GM18508 (cell line): Measurements from ENCODE around the gene CSMD2.

Experiments used
- ATAC-seq: cut with Tn5 transposase; IDR thresholded peaks from one replicate; pipeline ENCODE4 v1.9.1; 2021; ENCODE audit warnings: moderate number of reproducible peaks; ENCODE audit not compliant: insufficient read depth, unreplicated experiment

The CSMD2 gene

GRCh38 chr1:33736496-33736895, 428.5 kb downstream of the CSMD2 start:
- no peak for ATAC-seq

- no peak for ATAC-seq
Measured at GRCh38 chr1:33735624-33736023, 429.4 kb downstream of the CSMD2 start.

GRCh38 chr1:33727310-33727709, 437.7 kb downstream of the CSMD2 start:
- no peak for ATAC-seq

- no peak for ATAC-seq
Measured at GRCh38 chr1:33726274-33726804, 438.7 kb downstream of the CSMD2 start.

DNA sequence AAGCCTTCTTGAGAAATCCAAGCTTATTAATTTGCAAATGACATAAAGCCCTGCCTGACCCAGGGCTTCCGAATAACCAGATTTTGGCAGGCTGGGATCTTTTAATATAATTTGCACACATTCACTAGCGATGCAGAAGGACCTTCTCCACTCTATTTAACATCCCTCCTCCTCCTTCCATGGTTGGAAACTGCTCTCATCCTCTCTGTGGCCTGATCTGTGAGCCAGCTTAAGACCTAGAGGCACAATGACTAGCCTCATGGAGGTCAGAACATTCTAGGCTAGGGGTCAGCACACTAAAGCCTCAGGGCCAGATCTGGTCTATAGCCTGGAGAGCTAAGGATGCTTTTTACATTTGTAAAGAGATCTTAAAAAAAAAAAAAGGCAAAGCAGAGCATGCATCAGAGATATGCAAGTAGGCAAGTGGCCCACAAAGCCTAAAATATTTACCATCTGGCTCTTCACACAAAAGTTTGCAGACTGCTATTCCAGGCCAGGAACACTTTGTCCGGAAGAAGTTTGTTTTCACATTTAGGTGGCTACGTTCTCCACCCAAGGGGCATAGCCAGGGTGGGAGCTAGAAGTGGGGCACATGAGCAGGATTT, 439.4 kb downstream of the CSMD2 start:
- ATAC-seq = no peak

DNA sequence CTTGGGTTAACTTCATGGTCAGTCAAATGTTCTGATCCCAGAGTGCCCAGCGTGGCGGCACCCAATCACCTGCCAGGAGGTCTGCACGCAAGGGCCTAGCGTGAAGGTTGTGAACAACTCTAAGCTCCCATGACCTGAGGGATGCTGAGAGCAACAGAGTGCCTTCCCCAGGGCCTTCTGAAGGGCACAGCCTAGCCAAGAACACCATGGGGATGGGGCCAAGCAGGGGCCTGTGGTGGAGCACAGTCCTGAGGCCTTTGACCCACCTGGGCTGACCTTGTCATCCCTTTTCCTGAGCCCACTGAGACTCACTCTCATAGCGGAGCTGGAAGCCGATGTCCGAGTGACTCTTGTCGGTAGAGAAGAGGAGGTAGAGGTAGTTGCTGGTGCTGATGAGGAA, 440.0 kb downstream of the CSMD2 start:
- ATAC-seq = no peak

DNA sequence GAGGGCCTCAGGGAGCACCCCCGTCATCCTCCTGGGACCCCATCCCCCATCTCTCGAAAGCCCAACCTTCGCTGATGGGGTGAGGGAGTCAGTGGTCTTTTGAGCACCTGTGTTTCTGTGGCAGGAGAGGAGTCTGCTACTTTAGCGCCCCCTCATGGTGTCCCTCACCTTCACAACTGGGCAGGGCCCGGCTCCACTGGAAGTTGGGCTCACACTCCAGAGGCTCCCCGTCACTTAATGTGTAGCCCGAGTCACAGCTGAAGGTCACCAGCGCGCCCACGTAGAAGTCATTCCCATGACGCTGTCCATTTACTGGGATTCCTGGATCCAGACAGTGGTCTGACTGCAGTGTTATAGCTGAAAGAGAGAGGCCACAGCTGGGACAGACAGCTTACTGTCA, 440.7 kb downstream of the CSMD2 start:
- no peak for ATAC-seq

DNA sequence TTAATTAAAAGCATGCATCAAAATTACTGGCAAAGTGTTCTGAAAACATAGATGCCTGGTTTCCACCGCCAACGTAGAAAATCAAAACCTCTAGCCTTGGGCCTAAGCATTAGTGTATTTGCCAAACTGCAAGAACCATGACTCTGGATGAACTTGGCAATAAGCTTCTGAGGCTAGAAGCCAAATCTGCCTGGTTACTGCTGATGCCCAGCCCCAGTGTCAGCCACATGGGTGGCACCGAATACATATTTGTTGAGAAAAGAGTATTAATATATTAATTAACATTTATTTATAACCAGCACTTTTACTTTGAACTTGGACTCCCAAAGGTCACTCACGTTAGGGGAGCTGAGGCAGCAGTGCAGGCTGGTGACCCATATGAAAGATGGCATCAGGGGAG, 441.8 kb downstream of the CSMD2 start:
- ATAC-seq = no peak

GRCh38 chr1:33721301-33721815, 443.7 kb downstream of the CSMD2 start:
- no peak for ATAC-seq

DNA sequence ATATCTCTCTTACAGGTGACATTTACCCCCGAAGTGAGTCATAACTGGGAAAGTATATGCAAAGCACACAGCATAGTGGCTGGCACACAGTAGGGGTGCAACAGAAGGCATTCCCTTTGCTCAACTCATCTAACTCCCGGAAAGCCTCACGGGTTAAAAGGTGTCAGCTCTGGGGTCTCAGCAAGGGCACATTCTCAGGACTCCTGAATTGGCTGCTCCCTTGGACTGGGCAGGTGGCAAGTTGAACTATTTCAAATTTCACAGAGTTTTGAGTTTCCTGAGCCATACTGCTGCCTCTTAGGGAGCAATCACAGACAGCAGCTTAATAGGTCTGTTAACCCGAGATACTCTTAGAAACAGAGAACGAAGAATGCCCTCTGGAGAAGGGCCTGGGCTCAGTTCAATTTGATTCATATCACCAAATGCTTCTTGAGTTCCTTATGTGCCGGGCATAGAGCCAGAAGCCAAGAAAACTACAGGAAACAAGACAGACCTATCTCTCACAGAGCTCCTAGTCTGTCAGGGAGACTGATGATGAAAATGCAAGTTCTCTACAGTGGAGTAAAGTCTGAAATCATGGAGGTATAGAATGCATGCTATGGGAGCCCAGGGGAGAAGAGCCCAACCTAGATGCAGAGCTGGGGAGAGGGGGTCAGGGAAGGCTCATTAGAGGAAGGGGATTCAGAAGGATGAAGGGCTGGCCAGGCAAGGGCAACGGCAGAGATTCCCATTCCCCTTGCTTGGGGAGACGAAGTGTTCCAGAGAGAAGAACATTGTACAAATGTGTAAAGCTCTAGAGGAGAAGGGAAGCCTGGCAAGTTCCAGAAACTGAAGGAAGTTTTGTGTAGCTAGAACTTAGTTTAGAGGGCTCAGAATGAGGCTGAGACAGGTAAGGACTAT, 445.0 kb downstream of the CSMD2 start:
- ATAC-seq = no peak

- ATAC-seq = no peak
Measured at GRCh38 chr1:33719326-33719725, 445.7 kb downstream of the CSMD2 start.

- no peak for ATAC-seq
Measured at GRCh38 chr1:33718186-33718585, 446.8 kb downstream of the CSMD2 start.

- no peak for ATAC-seq
Measured at GRCh38 chr1:33716976-33717688, 447.9 kb downstream of the CSMD2 start.

GRCh38 chr1:33715195-33715811, 449.7 kb downstream of the CSMD2 start:
- no peak for ATAC-seq

GRCh38 chr1:33714421-33714820, 450.6 kb downstream of the CSMD2 start:
- no peak for ATAC-seq

DNA sequence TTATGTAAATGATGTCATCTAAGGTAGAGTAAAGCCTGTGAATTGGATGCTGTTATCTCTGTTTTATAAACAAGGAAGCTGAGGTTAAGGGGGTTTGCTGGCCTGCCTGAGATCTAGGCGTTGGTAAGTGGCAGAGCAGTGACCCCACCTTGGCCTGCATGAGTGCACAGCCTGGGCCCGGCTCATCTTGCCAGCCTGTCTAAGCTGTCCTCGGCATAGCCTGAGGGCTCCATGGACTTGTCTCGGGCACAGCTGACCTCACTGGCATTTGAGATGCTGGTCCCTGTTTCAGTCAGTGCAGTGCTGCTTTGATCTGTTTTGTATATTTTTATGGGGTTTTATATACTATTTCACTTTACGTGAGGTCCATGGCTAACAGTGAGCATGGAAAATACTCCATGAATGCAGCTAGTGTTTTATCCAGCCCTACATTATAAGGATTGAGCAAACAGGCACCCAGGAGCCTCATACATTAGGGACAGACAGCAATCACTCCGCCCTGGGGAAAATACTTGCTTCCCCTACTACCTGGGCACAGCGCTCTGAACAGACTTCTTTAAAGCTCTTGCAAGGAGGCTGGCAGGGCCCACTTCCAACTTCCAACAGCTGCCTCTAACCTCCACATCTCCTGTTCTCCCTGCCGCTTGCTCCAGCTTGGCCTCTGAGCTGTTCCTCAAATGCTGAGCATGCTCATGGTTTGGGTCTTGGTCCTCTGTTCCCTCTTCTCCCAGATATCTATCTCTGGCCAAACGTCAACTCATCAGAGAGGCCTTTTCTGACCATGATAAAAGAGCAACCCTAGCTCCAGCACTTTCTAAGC, 451.8 kb downstream of the CSMD2 start:
- ATAC-seq = no peak

DNA sequence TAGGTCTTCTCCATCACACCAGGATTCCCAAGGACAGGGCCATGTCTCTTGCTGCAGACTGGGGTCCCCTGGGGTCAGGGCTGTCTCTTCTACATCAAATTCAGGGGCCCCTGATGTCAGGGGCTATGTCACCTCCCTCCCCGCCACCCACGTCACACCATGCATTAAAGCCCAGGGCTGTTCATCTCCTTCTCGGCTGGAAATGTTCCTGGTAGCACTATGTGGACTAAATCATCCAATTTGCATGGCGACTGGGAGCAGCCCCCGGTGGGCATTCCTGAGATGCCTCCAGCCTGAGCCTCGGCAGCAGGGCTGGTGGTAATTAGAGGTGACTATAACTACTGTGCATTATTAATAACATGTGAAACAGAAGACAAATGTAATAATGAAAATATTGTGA, 452.8 kb downstream of the CSMD2 start:
- no peak for ATAC-seq

DNA sequence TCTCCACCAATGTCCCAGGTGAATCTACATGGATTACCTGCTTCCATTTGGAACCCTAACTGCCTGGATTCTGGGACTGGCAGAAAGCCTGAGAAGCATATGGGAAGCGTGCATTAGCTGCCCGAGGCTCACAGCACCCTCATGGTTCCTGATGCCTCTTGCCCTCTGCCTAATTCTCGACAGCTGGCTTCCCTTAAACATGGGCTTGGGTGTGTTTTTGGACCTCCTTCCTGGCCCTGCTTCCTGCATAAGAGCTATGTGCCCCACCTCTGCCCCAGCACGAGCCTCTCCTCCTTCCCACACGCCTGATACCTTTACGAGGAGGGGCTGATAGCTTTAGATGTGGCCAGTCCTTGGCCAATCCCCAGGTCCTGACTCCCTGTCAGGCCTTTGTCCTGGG, 453.5 kb downstream of the CSMD2 start:
- no peak for ATAC-seq

- no peak for ATAC-seq
Measured at GRCh38 chr1:33710967-33711366, 454.1 kb downstream of the CSMD2 start.
